KMS-11 (cell line): ENCODE data around the gene HS3ST5.

Experiments used
- H2AFZ ChIP-seq: fragments of 200-600 bp; sonication (generic); 2 replicates; pipeline ENCODE4 v1.6.1; 2016; ENCODE audit warnings: antibody characterized with exemption, mixed run types, low read depth
- H3K27ac ChIP-seq: fragments of 200-600 bp; sonication (generic); 2 replicates; pipeline ENCODE4 v1.6.1; 2016; ENCODE audit warnings: mild to moderate bottlenecking, mixed run types
- H3K27me3 ChIP-seq: fragments of 200-600 bp; sonication (generic); 2 replicates; pipeline ENCODE4 v1.6.1; 2017; ENCODE audit warnings: mild to moderate bottlenecking, low read depth, mixed run types, moderate library complexity; ENCODE audit not compliant: insufficient read depth
- H3K36me3 ChIP-seq: fragments of 200-600 bp; sonication (generic); 2 replicates; pipeline ENCODE4 v1.6.1; 2017; ENCODE audit warnings: mild to moderate bottlenecking, mixed run types; ENCODE audit not compliant: insufficient read depth
- H3K4me1 ChIP-seq: fragments of 200-600 bp; sonication (generic); 2 replicates; pipeline ENCODE4 v1.6.1; 2016; ENCODE audit warnings: mild to moderate bottlenecking, low read depth, mixed run types; ENCODE audit not compliant: poor library complexity, severe bottlenecking
- H3K4me2 ChIP-seq: fragments of 200-600 bp; sonication (generic); 2 replicates; pipeline ENCODE4 v1.7.0; 2016; ENCODE audit warnings: mild to moderate bottlenecking, mixed run types
- H3K4me3 ChIP-seq: fragments of 200-600 bp; sonication (generic); IDR thresholded peaks from 2 replicates; pipeline ENCODE4 v1.6.1; 2017; ENCODE audit warnings: low read depth, low read length, mixed read lengths; ENCODE audit not compliant: insufficient read depth
- H3K79me2 ChIP-seq: fragments of 200-600 bp; sonication (generic); 2 replicates; pipeline ENCODE4 v1.6.1; 2016; ENCODE audit warnings: low read depth, mixed run types; ENCODE audit not compliant: insufficient read depth
- H3K9ac ChIP-seq: fragments of 200-600 bp; sonication (generic); 2 replicates; pipeline ENCODE4 v1.6.1; 2016; ENCODE audit warnings: mild to moderate bottlenecking, mixed run types
- H4K20me1 ChIP-seq: fragments of 200-600 bp; sonication (generic); 2 replicates; pipeline ENCODE4 v1.6.1; 2016; ENCODE audit warnings: mild to moderate bottlenecking, mixed run types; ENCODE audit not compliant: insufficient read depth
- TF ChIP-seq, protein P1 (sequence below): fragments of 200-600 bp; sonication (generic); conservative IDR thresholded peaks from 2 replicates; pipeline ENCODE4 v1.6.1; 2017; ENCODE audit warnings: low read depth, mild to moderate bottlenecking, antibody characterized with exemption, low read length, moderate library complexity, mixed read lengths

Gene HS3ST5

DNA sequence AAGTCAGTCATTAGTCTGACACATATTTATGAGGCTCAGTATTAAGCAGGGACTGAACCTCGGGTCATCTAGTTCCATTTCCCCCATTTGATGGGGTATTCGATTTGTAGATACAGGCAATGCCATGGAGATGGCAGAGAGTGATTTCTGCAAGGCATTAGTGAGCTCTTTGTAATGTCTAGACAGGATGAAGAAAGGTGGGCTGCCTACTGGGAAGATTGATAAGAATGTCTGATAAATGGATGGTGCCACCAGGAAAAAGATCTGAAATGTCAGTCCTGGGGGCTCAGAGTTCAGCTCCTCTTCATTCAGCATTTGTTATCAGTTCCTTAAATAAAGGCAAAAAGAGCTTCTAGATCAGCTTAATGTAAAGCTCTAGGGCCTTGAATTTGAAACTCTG, 51.4 kb downstream of the HS3ST5 start:
- Histone ChIP-seq H3K4me1 (no peaks in the 10 kb centered on the region), H3K27ac (no peak overlapping the region), H3K4me2 (no peak overlapping the region), H3K79me2 (no peaks in the 10 kb centered on the region), H4K20me1 (no peaks in the 10 kb centered on the region), H3K4me3 (no peak overlapping the region), H2AFZ (no peak overlapping the region), H3K9ac (no peak overlapping the region), H3K36me3 (no peaks in the 10 kb centered on the region), H3K27me3 (no peaks in the 10 kb centered on the region)
- TF ChIP-seq, protein P1, sequence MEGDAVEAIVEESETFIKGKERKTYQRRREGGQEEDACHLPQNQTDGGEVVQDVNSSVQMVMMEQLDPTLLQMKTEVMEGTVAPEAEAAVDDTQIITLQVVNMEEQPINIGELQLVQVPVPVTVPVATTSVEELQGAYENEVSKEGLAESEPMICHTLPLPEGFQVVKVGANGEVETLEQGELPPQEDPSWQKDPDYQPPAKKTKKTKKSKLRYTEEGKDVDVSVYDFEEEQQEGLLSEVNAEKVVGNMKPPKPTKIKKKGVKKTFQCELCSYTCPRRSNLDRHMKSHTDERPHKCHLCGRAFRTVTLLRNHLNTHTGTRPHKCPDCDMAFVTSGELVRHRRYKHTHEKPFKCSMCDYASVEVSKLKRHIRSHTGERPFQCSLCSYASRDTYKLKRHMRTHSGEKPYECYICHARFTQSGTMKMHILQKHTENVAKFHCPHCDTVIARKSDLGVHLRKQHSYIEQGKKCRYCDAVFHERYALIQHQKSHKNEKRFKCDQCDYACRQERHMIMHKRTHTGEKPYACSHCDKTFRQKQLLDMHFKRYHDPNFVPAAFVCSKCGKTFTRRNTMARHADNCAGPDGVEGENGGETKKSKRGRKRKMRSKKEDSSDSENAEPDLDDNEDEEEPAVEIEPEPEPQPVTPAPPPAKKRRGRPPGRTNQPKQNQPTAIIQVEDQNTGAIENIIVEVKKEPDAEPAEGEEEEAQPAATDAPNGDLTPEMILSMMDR: no peak

GRCh38 chr6:114290864-114291263, 52.0 kb downstream of the HS3ST5 start:
- no peaks in the 10 kb centered on the region for H3K79me2 ChIP-seq
- no peak overlapping the region for H3K27ac ChIP-seq
- H4K20me1 ChIP-seq: no peaks in the 10 kb centered on the region
- H3K4me2 ChIP-seq: no peak overlapping the region
- no peak overlapping the region for H2AFZ ChIP-seq
- no peaks in the 10 kb centered on the region for H3K36me3 ChIP-seq
- H3K4me1 ChIP-seq: no peaks in the 10 kb centered on the region
- no peaks in the 10 kb centered on the region for H3K27me3 ChIP-seq
- H3K9ac ChIP-seq: no peak overlapping the region
- TF ChIP-seq, protein P1: no peak
- H3K4me3 ChIP-seq: no peak overlapping the region

GRCh38 chr6:114288701-114289495, 53.9 kb downstream of the HS3ST5 start:
- H3K9ac ChIP-seq: no peak overlapping the region
- no peak overlapping the region for H2AFZ ChIP-seq
- TF ChIP-seq, protein P1: no peak
- no peaks in the 10 kb centered on the region for H3K27me3 ChIP-seq
- H3K4me3 ChIP-seq: no peak overlapping the region
- H3K79me2 ChIP-seq: no peaks in the 10 kb centered on the region
- no peaks in the 10 kb centered on the region for H3K4me1 ChIP-seq
- H3K4me2 ChIP-seq: no peak overlapping the region
- H3K36me3 ChIP-seq: no peaks in the 10 kb centered on the region
- H4K20me1 ChIP-seq: no peaks in the 10 kb centered on the region
- no peak overlapping the region for H3K27ac ChIP-seq

GRCh38 chr6:114287461-114287860, 55.4 kb downstream of the HS3ST5 start:
- TF ChIP-seq, protein P1: no peak
- no peak overlapping the region for H3K4me3 ChIP-seq

More at GRCh38 chr6:114287461-114287860, 55.4 kb downstream of the HS3ST5 start:
- Histone ChIP-seq H2AFZ (no peak overlapping the region), H3K79me2 (no peaks in the 10 kb centered on the region), H3K4me2 (no peak overlapping the region), H3K27ac (no peak overlapping the region), H3K27me3 (no peaks in the 10 kb centered on the region), H4K20me1 (no peaks in the 10 kb centered on the region), H3K36me3 (no peaks in the 10 kb centered on the region), H3K4me1 (no peaks in the 10 kb centered on the region), H3K9ac (no peak overlapping the region)
